GM19099 (cell line): ENCODE data around the gene PDE3A.

Experiments used
- POLR2A ChIP-seq: IDR thresholded peaks from 3 replicates; pipeline ENCODE4 v1.6.1; 2011; ENCODE audit warnings: low read depth; ENCODE audit not compliant: insufficient read length; ENCODE audit errors: extremely low read depth

The PDE3A gene

DNA sequence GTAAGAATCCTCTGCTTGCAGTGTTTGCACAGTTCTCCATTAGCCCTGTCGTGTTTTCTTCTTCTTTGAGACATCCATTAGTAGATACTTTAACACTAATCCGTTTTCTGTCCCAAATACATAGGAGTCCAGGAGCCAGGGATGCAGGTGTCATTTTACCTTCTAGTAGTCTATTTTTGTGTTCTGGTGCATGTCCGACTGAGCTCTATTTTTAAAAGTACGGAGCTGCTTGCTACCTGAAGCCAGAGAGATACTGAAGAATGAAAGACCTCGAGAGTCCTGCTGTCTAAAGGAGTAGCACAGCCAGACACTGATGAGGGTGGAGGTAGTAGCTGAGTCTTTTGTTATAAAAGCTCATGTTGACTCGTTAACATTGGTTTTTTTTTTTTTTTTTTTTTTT lies 31.7 kb downstream of the PDE3A start:
- no peak for TF ChIP-seq POLR2A

DNA sequence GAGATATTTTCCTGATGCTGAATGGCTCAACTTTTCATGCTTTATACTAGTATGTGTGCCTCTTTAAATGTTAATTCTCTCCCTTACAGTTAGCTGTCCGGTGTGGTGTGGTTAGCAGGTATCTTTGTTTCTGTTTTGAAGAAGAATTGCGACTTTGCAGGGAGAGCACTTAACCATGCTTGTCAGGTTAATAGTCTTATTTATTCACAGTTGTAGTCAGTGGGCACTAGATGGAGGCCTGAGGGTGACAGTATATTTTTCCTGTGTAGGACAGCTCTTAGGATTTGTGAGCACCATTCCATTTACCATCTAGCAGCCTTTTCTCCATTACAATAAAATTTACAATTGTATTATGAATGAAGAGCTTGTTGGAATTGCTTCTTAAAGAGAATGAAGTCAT lies 34.9 kb downstream of the PDE3A start:
- no peak for TF ChIP-seq POLR2A

DNA sequence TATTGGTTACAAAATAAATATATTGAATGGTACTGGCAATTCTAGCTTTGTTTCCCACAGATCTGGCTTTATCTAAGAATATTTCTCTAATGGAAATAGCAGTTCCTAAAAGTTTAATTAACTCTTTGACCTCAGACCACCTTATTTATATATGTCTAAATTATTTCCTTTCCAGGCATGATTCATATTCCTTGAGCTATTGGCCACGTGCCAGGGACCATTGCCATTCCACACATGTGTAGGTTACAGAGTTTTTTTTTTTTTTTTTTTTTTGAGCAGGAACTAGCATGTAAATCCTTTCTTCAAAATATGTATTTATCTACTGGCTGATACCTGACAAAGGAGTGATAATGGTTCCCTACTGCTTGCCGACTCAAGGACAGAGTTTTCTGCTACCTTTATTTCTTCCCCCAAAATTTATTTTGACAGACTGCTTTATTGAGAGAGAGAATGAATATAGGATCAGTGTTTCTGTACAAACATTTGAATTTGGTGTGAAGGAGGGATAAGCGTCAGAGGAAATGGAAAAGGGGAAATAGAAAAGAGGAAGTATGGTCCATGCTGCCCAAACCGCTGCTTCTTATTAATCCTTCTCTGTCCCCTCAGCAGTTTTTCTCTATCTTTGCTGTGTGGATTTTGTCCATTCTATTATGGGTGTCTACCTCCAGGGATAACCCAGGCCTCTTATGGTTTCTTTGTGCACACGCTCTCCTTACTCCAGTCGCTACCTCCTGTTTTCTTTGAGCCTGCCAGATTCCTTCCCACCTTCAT lies 36.4 kb downstream of the PDE3A start:
- TF ChIP-seq POLR2A, result no peak

DNA sequence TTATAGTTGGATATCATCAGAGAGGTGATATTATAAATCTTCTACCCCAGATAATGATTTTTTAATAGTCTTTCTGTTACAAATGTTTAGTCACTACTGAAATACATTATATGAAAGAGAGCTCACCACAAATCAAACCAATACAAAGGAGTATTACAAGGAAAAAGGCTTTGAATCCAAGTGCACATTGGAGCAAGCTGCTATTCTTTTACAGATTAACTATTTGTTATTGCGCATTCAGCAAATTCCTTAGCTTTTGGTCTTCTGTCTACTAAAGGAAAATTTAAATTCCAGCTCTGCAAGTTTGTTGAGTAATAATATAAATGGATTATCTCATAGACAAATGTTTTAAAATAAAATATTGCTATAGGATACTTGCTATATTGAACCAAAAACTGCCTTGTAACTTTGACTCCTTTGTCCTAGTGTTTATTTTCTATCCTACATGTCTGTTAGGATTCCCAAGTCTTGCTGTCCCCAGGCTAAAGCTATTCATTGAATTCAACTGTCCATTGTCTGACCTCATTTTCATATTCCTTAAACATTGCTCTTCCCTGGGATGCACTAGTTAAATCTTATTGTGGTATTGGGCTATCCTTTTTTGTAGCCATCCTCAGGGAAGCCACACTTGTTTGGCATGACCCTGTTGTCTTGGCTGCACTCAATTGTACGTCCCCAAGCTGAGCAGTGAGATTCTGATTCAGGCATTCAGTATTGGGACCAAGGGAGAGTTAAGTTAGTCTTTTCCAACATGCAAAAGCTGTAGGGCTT lies 41.5 kb downstream of the PDE3A start:
- TF ChIP-seq POLR2A, result no peak

DNA sequence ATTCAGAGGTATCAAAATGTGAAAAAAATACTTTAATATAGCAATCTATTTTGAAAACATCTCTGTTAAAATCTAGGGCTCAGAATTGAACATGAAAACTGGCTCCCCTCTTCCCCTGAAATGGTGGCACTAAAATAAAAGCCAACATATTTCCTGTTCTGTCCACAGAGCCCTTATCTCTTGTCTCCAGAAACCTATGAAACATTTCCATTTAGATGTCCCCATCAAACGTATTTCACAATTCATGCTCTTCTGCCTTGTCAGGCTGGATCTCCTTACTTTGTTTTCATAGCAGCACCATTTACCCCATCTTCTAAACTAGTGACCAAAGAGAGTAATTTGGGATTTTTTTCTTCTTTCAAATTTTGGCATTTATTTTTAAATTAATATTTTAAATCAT lies 42.4 kb downstream of the PDE3A start:
- no peak for TF ChIP-seq POLR2A

DNA sequence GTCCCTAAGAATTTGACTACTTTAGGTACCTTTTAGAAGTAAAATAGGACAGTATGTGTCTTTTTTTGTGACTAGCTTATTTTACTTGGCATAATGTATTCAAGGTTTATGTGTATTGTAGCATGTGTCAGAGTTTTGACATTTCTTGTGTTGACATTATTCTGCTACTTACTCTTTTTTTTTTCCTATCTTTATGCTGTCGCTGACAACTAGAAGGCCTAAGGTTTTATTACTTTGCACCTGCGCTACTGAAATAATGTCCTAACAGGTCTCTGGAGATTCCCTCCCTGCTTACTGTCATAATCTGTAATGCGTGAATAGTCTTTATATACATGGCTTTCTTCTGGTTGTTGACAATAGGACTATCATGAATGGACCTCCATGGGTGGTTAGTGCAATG lies 43.0 kb downstream of the PDE3A start:
- TF ChIP-seq POLR2A, result no peak

DNA sequence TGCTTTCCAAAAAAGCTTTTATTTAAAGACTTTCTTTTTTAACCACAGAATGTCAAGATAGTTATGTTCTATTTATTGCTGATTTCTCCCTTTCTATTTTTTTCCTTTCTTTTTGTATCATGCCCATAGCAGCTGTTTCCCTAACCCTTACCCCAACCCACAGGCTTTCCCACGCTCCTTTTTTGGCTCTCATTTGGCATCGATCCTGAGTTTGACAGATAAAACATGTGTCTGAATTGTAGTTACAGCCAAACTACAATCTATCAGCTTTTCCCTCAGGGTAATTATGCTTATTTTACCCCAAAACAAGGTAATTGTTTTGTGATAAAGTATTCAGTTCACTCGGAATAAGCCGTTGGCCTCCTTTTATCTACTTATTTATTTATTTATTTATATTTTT lies 46.7 kb downstream of the PDE3A start:
- no peak for TF ChIP-seq POLR2A

DNA sequence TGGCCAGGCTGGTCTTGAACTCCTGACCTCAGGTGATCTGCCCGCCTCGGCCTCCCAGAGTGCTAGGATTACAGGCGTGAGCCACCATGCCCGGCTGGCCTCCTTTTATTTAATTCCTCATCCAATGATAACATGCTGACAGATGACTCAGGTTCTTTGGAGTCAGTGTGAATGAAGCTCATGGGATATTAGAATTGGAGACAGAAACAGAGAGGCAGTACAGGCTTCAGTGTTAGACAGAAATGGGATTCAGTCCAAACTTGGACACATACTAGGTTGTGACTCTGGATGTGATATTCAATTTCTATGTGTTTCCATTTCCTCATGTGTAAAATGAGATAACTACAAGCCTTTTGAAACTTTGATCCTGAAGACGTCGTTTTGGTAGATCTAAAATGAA lies 47.3 kb downstream of the PDE3A start:
- no peak for TF ChIP-seq POLR2A

DNA sequence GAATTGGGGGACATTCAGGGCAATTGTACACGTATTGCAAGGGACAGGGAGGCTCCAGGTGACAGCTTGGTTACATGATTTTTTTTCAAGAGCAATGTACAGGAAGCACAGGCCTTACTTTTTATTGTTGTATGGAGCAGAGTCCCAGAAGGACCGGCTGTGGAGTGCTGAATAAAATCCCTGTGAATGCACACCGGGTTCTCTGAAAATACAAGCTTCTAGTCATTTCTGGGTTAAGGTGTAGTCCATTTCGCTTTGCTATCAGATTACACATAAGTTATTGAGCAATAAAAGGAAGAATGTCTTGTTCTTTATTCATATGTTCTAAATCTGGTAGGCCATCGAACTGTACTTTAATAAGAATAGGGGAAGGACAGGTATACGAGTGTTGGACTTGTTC lies 52.2 kb downstream of the PDE3A start:
- no peak for TF ChIP-seq POLR2A

DNA sequence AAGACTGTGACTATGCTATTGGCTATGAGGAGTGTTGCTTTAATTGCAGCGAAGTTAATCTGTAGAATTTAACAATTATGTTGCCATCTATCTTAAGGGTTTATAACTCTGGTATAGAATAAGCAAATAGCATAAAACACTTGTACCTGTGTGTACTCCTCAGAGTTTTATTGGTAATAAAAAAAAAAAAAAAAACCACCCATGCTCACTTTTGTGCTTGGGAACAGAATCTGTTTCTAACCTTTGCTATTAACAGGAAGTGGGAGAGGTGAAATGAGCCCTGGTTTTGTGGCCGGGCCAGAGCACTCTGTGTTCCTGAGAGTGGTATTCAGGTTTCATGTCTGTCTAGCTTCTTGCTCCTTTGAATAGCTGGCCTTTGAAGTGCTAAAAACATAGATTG lies 53.1 kb downstream of the PDE3A start:
- no peak for TF ChIP-seq POLR2A

DNA sequence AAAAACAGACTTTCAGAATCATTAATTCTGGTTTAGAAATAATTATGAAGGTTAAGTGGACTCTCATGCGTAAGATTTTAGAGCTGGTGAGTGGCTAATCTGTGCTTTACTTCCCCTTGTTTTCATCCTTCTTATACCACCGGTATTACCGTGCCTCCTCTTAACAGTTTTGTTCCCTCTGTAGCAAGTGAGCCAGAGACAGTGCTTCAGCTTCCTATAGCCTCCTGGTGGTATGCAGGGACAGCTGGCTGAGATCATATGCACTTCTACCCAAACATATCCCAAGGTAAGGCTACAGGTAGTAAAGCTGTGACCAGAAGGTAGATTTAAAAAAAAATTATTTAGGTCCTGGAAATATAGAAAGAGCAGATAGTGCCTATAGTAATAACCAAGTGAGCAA lies 55.2 kb downstream of the PDE3A start:
- no peak for TF ChIP-seq POLR2A

DNA sequence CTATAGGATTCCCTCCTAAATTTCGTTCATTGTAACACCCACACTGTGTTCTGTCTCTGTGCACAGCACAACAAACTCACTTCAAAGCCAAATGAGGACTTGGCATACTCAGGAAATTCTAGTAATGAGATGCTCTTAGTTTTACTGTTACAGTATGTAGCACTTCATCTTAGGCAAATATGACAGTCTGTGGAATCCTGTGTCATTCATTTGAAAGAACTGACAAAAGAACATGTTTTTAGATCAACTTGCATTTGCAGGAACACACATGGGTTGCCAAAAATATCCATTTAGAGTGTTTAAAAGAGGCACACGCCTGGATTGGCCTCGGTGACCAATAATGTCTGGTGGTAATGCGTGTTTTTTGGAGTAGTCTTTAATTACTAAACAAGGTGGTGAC lies 56.5 kb downstream of the PDE3A start:
- no peak for TF ChIP-seq POLR2A

DNA sequence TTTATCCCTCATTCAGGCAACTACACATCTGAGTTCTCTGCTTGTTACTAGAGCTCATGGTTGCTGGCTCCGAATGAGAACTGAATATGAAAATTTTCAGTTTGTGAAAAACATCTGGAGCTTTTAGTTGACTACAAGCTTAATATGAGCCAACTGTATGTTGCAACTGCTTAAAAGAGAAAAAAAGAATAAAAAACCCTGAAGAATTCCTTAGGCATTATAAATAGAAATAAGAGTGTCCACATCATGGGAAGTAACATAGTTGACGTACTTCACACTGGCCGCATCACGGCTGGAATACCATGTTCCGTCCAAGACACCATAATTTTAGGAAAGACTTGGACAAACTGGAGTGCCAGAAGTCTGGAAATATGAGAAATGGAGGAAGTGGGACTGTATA lies 57.9 kb downstream of the PDE3A start:
- no peak for TF ChIP-seq POLR2A

DNA sequence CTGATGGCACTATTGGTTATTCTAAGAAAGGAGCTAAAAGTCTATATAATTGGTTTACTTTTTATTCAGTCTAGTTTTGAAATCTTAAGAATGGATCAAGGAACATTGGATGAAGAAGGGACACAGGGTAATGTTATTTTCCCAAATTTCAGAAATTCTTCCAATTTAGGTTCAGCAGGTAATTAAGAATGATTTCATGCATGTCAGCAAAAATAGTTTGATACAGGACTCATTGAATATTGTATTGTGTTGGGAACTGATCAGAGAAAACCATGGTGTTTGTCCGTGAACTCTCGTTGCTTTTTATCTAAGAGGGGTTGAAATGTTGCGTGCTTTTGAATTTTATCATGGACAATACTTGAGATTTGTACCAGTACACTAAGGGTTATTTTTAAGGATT lies 58.6 kb downstream of the PDE3A start:
- TF ChIP-seq POLR2A, result no peak

DNA sequence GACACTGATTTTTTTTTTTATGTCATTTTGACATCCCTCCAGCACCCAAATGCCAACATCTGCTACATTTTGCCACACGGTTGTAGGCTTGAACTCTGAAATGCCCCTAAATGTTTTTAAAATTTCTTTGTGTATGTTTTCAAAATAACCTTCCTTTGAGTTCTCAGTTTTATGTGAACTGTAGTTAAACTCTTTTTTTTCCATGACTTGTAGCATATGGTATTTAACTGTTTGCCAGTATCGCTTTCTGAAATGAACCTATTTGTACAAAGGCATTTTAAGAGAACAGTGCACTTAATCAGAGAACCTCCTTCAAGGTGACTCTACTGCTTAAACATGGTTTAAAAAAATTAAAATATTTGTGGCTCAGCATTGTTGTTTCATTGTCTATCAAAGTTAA lies 61.5 kb downstream of the PDE3A start:
- no peak for TF ChIP-seq POLR2A

DNA sequence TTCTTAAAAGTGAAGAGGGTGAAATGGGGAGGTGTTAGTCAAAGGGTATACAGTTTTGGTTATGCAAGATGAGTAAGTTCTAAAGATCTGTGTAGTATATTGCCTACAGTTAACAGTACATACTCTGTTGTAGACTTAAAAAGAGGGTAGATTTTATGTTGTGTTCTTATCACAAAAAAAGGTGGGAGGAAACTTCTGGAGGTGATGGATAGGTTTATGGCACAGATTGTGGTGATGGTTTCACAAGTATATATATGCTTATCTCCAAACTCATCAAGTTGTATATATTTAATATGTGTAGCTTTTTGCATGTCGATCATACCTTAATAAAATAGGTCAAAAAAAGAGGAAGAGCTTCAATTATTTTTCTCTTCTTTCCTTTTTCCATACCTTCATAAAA lies 64.0 kb downstream of the PDE3A start:
- no peak for TF ChIP-seq POLR2A
